MM.1S (cell line): Measurements from ENCODE around the gene MYH7.

Source experiments
- DNase-seq: peaks from one replicate; pipeline ENCODE4 v3.0.0-alpha.2; 2015
- H2AFZ ChIP-seq: fragments of 300-600 bp; sonication (generic); 2 replicates; pipeline ENCODE4 v1.6.0; 2016; ENCODE audit warnings: antibody characterized with exemption, low read length
- H3F3A ChIP-seq: fragments of 300-600 bp; sonication (generic); 2 replicates; pipeline ENCODE4 v1.6.1; 2016; ENCODE audit warnings: mild to moderate bottlenecking, antibody characterized with exemption, low read length, moderate library complexity, mixed read lengths; ENCODE audit not compliant: insufficient read depth
- H3K27ac ChIP-seq: fragments of 300-600 bp; sonication (generic); 2 replicates; pipeline ENCODE4 v1.5.1; 2016; ENCODE audit warnings: mild to moderate bottlenecking, low read length
- H3K27me3 ChIP-seq: fragments of 300-600 bp; sonication (generic); replicated peaks from 2 replicates; pipeline ENCODE4 v1.6.0; 2016; ENCODE audit warnings: low read length; ENCODE audit not compliant: insufficient read depth
- H3K36me3 ChIP-seq: fragments of 300-600 bp; sonication (generic); replicated peaks from 2 replicates; pipeline ENCODE4 v1.6.1; 2016; ENCODE audit warnings: mild to moderate bottlenecking, low read length, mixed read lengths; ENCODE audit not compliant: insufficient read depth
- H3K4me1 ChIP-seq: fragments of 300-600 bp; sonication (generic); 2 replicates; pipeline ENCODE4 v1.6.1; 2016; ENCODE audit warnings: low read length, mixed read lengths
- H3K4me2 ChIP-seq: fragments of 300-600 bp; sonication (generic); 2 replicates; pipeline ENCODE4 v1.6.0; 2016; ENCODE audit warnings: low read depth, low read length
- H3K4me3 ChIP-seq: fragments of 300-600 bp; sonication (generic); 2 replicates; pipeline ENCODE4 v1.5.1; 2016; ENCODE audit warnings: low read length, mixed read lengths
- H3K79me2 ChIP-seq: fragments of 300-600 bp; sonication (generic); 2 replicates; pipeline ENCODE4 v1.6.1; 2016; ENCODE audit warnings: mixed run types, low read length, mixed read lengths
- H3K9ac ChIP-seq: fragments of 300-600 bp; sonication (generic); 2 replicates; pipeline ENCODE4 v1.6.1; 2016; ENCODE audit warnings: low read length, mixed read lengths
- H3K9me2 ChIP-seq: fragments of 300-600 bp; sonication (generic); replicated peaks from 2 replicates; pipeline ENCODE4 v1.6.1; 2016; ENCODE audit warnings: mild to moderate bottlenecking, low read length, mixed read lengths; ENCODE audit not compliant: insufficient read depth
- H3K9me3 ChIP-seq: fragments of 300-600 bp; sonication (generic); replicated peaks from 2 replicates; pipeline ENCODE4 v1.6.1; 2016; ENCODE audit warnings: mild to moderate bottlenecking, low read length, mixed read lengths; ENCODE audit not compliant: insufficient read depth
- H4K20me1 ChIP-seq: fragments of 300-600 bp; sonication (generic); 2 replicates; pipeline ENCODE4 v1.6.1; 2016; ENCODE audit warnings: mild to moderate bottlenecking, low read length, moderate library complexity, mixed read lengths; ENCODE audit not compliant: insufficient read depth
- CTCF ChIP-seq: fragments of 300-600 bp; sonication (generic); IDR thresholded peaks from 2 replicates; pipeline ENCODE4 v1.5.1; 2016; ENCODE audit warnings: antibody characterized with exemption, low read length, mixed read lengths
- EZH2 ChIP-seq: fragments of 300-600 bp; sonication (generic); optimal IDR thresholded peaks from 2 replicates; pipeline ENCODE3; 2017; ENCODE audit warnings: low read depth, mild to moderate bottlenecking, antibody characterized with exemption, low read length, mixed read lengths
- EZH2phosphoT487 ChIP-seq: fragments of 300-600 bp; sonication (generic); IDR thresholded peaks from 2 replicates; pipeline ENCODE4 v1.6.1; 2018; ENCODE audit warnings: antibody characterized with exemption, low read length

The MYH7 gene

GRCh38 chr14:23452237-23452636 is 16.8 kb upstream of the MYH7 start:
- Histone ChIP-seq H3K36me3 (no peaks in the 10 kb centered on the region), H3K27me3 (no peaks in the 10 kb centered on the region), H3K9me2 (no peaks in the 10 kb centered on the region), H3F3A (no peaks in the 10 kb centered on the region), H3K79me2 (no peaks in the 10 kb centered on the region), H3K27ac (no peak overlapping the region), H2AFZ (no peak overlapping the region), H3K4me2 (no peak overlapping the region), H4K20me1 (no peaks in the 10 kb centered on the region), H3K4me3 (no peak overlapping the region), H3K9ac (no peak overlapping the region), H3K4me1 (no peaks in the 10 kb centered on the region), H3K9me3 (no peaks in the 10 kb centered on the region)
- TF ChIP-seq EZH2 (no peak), CTCF (no peak), EZH2phosphoT487 (no peak)
- no peak for DNase-seq

- Histone ChIP-seq H3K4me2 (no peak overlapping the region), H3K4me3 (no peak overlapping the region), H3K36me3 (no peaks in the 10 kb centered on the region), H3K9ac (no peak overlapping the region), H3K4me1 (no peaks in the 10 kb centered on the region), H3K9me3 (no peaks in the 10 kb centered on the region), H3K9me2 (no peaks in the 10 kb centered on the region), H3K27me3 (no peaks in the 10 kb centered on the region), H2AFZ (no peak overlapping the region), H3K79me2 (no peaks in the 10 kb centered on the region), H4K20me1 (no peaks in the 10 kb centered on the region), H3K27ac (no peak overlapping the region), H3F3A (no peaks in the 10 kb centered on the region)
- TF ChIP-seq EZH2 = no peak
- no peak for TF ChIP-seq CTCF
- TF ChIP-seq EZH2phosphoT487 = no peak
- no peak for DNase-seq
Observed at GRCh38 chr14:23450379-23450778, 14.9 kb upstream of the MYH7 start.

GRCh38 chr14:23449314-23449713 is 13.9 kb upstream of the MYH7 start:
- Histone ChIP-seq H3K9me3 (no peaks in the 10 kb centered on the region), H3K36me3 (no peaks in the 10 kb centered on the region), H3F3A (no peaks in the 10 kb centered on the region), H3K4me1 (no peaks in the 10 kb centered on the region), H3K4me2 (no peak overlapping the region), H3K27me3 (no peaks in the 10 kb centered on the region), H3K9me2 (no peaks in the 10 kb centered on the region), H4K20me1 (no peaks in the 10 kb centered on the region), H3K27ac (no peak overlapping the region), H3K4me3 (no peak overlapping the region), H3K79me2 (no peaks in the 10 kb centered on the region), H2AFZ (no peak overlapping the region), H3K9ac (no peak overlapping the region)
- no peak for TF ChIP-seq CTCF
- TF ChIP-seq EZH2 = no peak
- TF ChIP-seq EZH2phosphoT487 = no peak
- no peak for DNase-seq
